Hepatocyte (in vitro differentiated cells): ENCODE measurements around the gene ZMAT5.

ENCODE experiments used
- CTCF ChIP-seq: fragments of 200-600 bp; sonication (generic); IDR thresholded peaks from 2 replicates; pipeline ENCODE4 v1.5.1; 2016; ENCODE audit warnings: antibody characterized with exemption, mild to moderate bottlenecking; ENCODE audit not compliant: poor library complexity
- EZH2 ChIP-seq: fragments of 200-600 bp; sonication (generic); IDR thresholded peaks from 2 replicates; pipeline ENCODE4 v1.6.1; 2016; ENCODE audit warnings: antibody characterized with exemption, mild to moderate bottlenecking, borderline replicate concordance
- EZH2phosphoT487 ChIP-seq: fragments of 200-600 bp; sonication (generic); IDR thresholded peaks from one replicate; pipeline ENCODE4 v1.6.1; 2018; ENCODE audit warnings: antibody characterized with exemption, mild to moderate bottlenecking, low read depth, moderate library complexity; ENCODE audit not compliant: unreplicated experiment, severe bottlenecking

GRCh38 chr22:29692327-29692640 lies 74.5 kb downstream of the ZMAT5 start:
- no peak for TF ChIP-seq EZH2
- no peak for TF ChIP-seq CTCF
- TF ChIP-seq EZH2phosphoT487 = no peak
